Measurements from ENCODE around the gene ZNF578. TPM values are rescaled to one million over a fixed set of nuclear protein-coding genes. Genes with fewer than 3 reads are reported as not detected.
A peak's percentile ranks its signal among the peaks of the same experiment; 100 is the strongest.

Gene ZNF578
- total RNA-seq (2021), result 0.69 and 1.1 TPM in 2 replicates
- percentile 33 among the genes with signal in this experiment for Bru-seq, nascent RNA
- percentile 24 among the genes with signal in this experiment for BruChase-seq, experiment 1, labeled RNA remaining after a 2-hour chase
- percentile 23 among the genes with signal in this experiment for BruChase-seq, experiment 2, labeled RNA remaining after a 6-hour chase
- long read RNA-seq, partial matches to known transcripts, result 1 of 2 reads
- long read RNA-seq, other reads (novel, unspliced or antisense), result 0 of 2 reads

- Histone ChIP-seq H3K36me3 (ENCODE audit: insufficient read depth, low read length, poor library complexity, severe bottlenecking) (no peaks in the 10 kb centered on the region), H3K4me3 (ENCODE audit: low read depth, low read length, poor library complexity, severe bottlenecking) (peak within 1 kb of the TSS; percentile 39), H3K27ac (ENCODE audit: low read depth, low read length, poor library complexity, severe bottlenecking) (no peak within 1 kb of the TSS), H3K9me3 (ENCODE audit: low read depth, low read length, poor library complexity, severe bottlenecking) (peaks cover 46% of the 10 kb centered on the region), H3K4me1 (ENCODE audit: insufficient read depth, low read length, poor library complexity, severe bottlenecking) (no peaks in the 10 kb centered on the region), H3K27me3 (replicated peaks; ENCODE audit: insufficient read depth, low read depth, low read length, poor library complexity) (no peaks in the 10 kb centered on the region)
- no TSS peak for BruUV-seq (replicated peaks)
- ChIA-PET POLR2A (ENCODE audit: low non-redundant PET) (no interaction called here), CTCF (no interaction called here)
- DNase-seq (ENCODE audit: low spot score), result peak; percentile 75
- intact Hi-C loops (cut with micrococcal nuclease; ENCODE audit: unreplicated experiment), result no loop called here
- TF ChIP-seq, protein P1, sequence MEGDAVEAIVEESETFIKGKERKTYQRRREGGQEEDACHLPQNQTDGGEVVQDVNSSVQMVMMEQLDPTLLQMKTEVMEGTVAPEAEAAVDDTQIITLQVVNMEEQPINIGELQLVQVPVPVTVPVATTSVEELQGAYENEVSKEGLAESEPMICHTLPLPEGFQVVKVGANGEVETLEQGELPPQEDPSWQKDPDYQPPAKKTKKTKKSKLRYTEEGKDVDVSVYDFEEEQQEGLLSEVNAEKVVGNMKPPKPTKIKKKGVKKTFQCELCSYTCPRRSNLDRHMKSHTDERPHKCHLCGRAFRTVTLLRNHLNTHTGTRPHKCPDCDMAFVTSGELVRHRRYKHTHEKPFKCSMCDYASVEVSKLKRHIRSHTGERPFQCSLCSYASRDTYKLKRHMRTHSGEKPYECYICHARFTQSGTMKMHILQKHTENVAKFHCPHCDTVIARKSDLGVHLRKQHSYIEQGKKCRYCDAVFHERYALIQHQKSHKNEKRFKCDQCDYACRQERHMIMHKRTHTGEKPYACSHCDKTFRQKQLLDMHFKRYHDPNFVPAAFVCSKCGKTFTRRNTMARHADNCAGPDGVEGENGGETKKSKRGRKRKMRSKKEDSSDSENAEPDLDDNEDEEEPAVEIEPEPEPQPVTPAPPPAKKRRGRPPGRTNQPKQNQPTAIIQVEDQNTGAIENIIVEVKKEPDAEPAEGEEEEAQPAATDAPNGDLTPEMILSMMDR (conservative IDR thresholded peaks at IDR 0.05; ENCODE audit: low read depth, low read length), result no peak
- TF ChIP-seq EZH2 (IDR thresholded peaks at IDR 0.05; ENCODE audit: borderline replicate concordance, low read depth, low read length, poor library complexity, severe bottlenecking), result no peak
These were observed at the start of gene ZNF578 for GRCh38 chr19:52453324-52454094. Gene ZNF578 (plus strand): TSS chr19:52453553. CDS start chr19:52501846, 48,293 bp downstream.

GRCh38 chr19:52410276-52410675, 43.1 kb upstream of the ZNF578 start:
- intact Hi-C loops (cut with micrococcal nuclease; ENCODE audit: unreplicated experiment), result no loop called here
- Histone ChIP-seq H3K27ac (ENCODE audit: low read depth, low read length, poor library complexity, severe bottlenecking) (no peak overlapping the region), H3K4me1 (ENCODE audit: insufficient read depth, low read length, poor library complexity, severe bottlenecking) (no peaks in the 10 kb centered on the region), H3K27me3 (replicated peaks; ENCODE audit: insufficient read depth, low read depth, low read length, poor library complexity) (no peaks in the 10 kb centered on the region), H3K4me3 (ENCODE audit: low read depth, low read length, poor library complexity, severe bottlenecking) (no peak overlapping the region), H3K36me3 (ENCODE audit: insufficient read depth, low read length, poor library complexity, severe bottlenecking) (no peaks in the 10 kb centered on the region), H3K9me3 (ENCODE audit: low read depth, low read length, poor library complexity, severe bottlenecking) (peaks cover 20% of the 10 kb centered on the region)
- no peak for DNase-seq (ENCODE audit: low spot score)
- BruUV-seq (replicated peaks), result no TSS peak
- TF ChIP-seq, protein P1 (conservative IDR thresholded peaks at IDR 0.05; ENCODE audit: low read depth, low read length), result no peak
- TF ChIP-seq EZH2 (IDR thresholded peaks at IDR 0.05; ENCODE audit: borderline replicate concordance, low read depth, low read length, poor library complexity, severe bottlenecking), result no peak
- ChIA-PET POLR2A (ENCODE audit: low non-redundant PET) (no interaction called here), CTCF (no interaction called here)

DNA sequence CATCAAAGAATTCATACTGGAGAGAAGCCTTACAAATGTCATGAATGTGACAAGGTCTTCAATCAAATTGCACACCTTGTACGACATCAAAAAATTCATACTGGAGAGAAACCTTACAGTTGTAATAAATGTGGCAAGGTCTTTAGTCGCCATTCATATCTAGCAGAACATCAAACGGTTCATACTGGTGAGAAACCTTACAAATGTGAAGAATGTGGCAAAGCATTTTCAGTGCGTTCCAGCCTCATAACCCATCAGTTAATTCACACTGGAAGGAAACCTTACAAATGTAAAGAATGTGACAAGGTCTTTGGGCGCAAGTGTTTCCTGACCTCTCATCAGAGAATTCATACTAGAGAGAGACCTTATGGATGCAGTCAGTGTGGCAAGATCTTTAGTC, 37.6 kb upstream of the ZNF578 start:
- H3K4me1 ChIP-seq (ENCODE audit: insufficient read depth, low read length, poor library complexity, severe bottlenecking), result no peaks in the 10 kb centered on the region
- CTCF ChIA-PET, result no interaction called here

More for the DNA sequence above, 37.6 kb upstream of the ZNF578 start:
- Histone ChIP-seq H3K4me3 (ENCODE audit: low read depth, low read length, poor library complexity, severe bottlenecking) (no peak overlapping the region), H3K27me3 (replicated peaks; ENCODE audit: insufficient read depth, low read depth, low read length, poor library complexity) (no peaks in the 10 kb centered on the region), H3K9me3 (ENCODE audit: low read depth, low read length, poor library complexity, severe bottlenecking) (peaks cover 24% of the 10 kb centered on the region), H3K36me3 (ENCODE audit: insufficient read depth, low read length, poor library complexity, severe bottlenecking) (no peaks in the 10 kb centered on the region), H3K27ac (ENCODE audit: low read depth, low read length, poor library complexity, severe bottlenecking) (no peak overlapping the region)
- POLR2A ChIA-PET (ENCODE audit: low non-redundant PET), result no interaction called here
- no TSS peak for BruUV-seq (replicated peaks)
- DNase-seq (ENCODE audit: low spot score), result no peak
- TF ChIP-seq EZH2 (IDR thresholded peaks at IDR 0.05; ENCODE audit: borderline replicate concordance, low read depth, low read length, poor library complexity, severe bottlenecking), result no peak
- TF ChIP-seq, protein P1 (conservative IDR thresholded peaks at IDR 0.05; ENCODE audit: low read depth, low read length), result no peak
- intact Hi-C loops (cut with micrococcal nuclease; ENCODE audit: unreplicated experiment), result no loop called here

Data from A673 (cell line).